Kidney (tissue), 14 donors: ENCODE measurements around the gene INO80D. TPM values are rescaled to one million over a fixed set of nuclear protein-coding genes. Genes with fewer than 3 reads are reported as not detected.

Experiments
- DNase-seq, 5 donors: peaks; one replicate each; pipeline ENCODE4 v3.0.0-alpha.2; 2013 to 2020
- FAIRE-seq: peaks from 2 replicates; lab custom pipeline; 2012; peaks lifted over from hg19 to GRCh38; lab: Jason Lieb, UNC
- H3K27ac ChIP-seq, 2 donors: one replicate each; pipeline ENCODE4 v1.7.0; 2013; ENCODE audit warnings: low read depth in 2 of 2, low read length in 2 of 2, inconsistent platforms in 1 of 2
- H3K27me3 ChIP-seq: one replicate; pipeline ENCODE4 v1.7.1; 2013; ENCODE audit warnings: low read length, inconsistent platforms; ENCODE audit not compliant: control insufficient read depth, insufficient read depth
- H3K36me3 ChIP-seq, 3 donors: one replicate each; pipeline versions ENCODE4 v1.7.0 to v1.7.1; 2013; ENCODE audit warnings: low read length in 3 of 3, control low read depth in 1 of 3, inconsistent platforms in 1 of 3; ENCODE audit not compliant: insufficient read depth in 3 of 3, control insufficient read depth in 2 of 3
- H3K4me1 ChIP-seq, 3 donors: one replicate each; pipeline versions ENCODE4 v1.7.0 to v1.7.1; 2013; ENCODE audit warnings: low read length in 3 of 3, inconsistent platforms in 1 of 3, low read depth in 1 of 3; ENCODE audit not compliant: control insufficient read depth in 2 of 3, insufficient read depth in 2 of 3
- H3K4me3 ChIP-seq, 3 donors: one replicate each; pipeline versions ENCODE4 v1.7.0 to v1.8.1; 2013; ENCODE audit warnings: low read length in 3 of 3, control low read depth in 1 of 3, inconsistent platforms in 1 of 3
- H3K9ac ChIP-seq, 3 donors: one replicate each; pipeline versions ENCODE4 v1.7.0 to v1.7.1; 2013; ENCODE audit warnings: low read length in 3 of 3, control low read depth in 1 of 3, inconsistent platforms in 1 of 3
- H3K9me3 ChIP-seq, 3 donors: one replicate each; pipeline versions ENCODE4 v1.7.0 to v1.7.1; 2013; ENCODE audit warnings: low read length in 3 of 3, control low read depth in 1 of 3, inconsistent platforms in 1 of 3; ENCODE audit not compliant: control insufficient read depth in 2 of 3, insufficient read depth in 1 of 3
- intact Hi-C: fragments of 100-400 bp; cut with DNase I; formaldehyde crosslinking; loops from one replicate; pipeline ENCODE4 v1.11.1; 2022
- polyA plus RNA-seq: library from polyadenylated mRNA; stranded (reverse); fragments of 350-450 nt; fragmentation: Illumina TruSeq; extraction: RNeasy Lipid Tissue Mini Kit (QIAGEN cat#74804); gene quantifications from one replicate; pipeline ENCODE4 v1.2.3, GENCODE V29; 2014; ENCODE audit warnings: low read depth, low replicate concordance; ENCODE audit not compliant: insufficient read depth
- total RNA-seq: library from RNA; stranded (reverse); fragmentation: NEBNext Ultra II Directional; extraction: Animal tissue kit (Norgen Biotek cat#: 25700); gene quantifications from one replicate; pipeline ENCODE4 v1.2.1, GENCODE V29; 2021
- TF ChIP-seq, protein P1 (sequence below): IDR thresholded peaks from 3 replicates; pipeline ENCODE4 v1.5.1; 2012; ENCODE audit warnings: mild to moderate bottlenecking, moderate library complexity, borderline replicate concordance; ENCODE audit not compliant: insufficient read depth; ENCODE audit errors: extremely low read depth
- donor health status: control.
- donor health status: control.
- donor health status: control.
- donor health status: control.
- donor health status: control.
- donor health status: DM: yes; HTN: yes; CAD: no.
- donor health status: Normal renal cell carcinoma (clear cell type).

Gene INO80D
- total and polyA plus RNA-seq, 2 donors from 2014 or later: 1.7 to 29.9 TPM

DNA sequence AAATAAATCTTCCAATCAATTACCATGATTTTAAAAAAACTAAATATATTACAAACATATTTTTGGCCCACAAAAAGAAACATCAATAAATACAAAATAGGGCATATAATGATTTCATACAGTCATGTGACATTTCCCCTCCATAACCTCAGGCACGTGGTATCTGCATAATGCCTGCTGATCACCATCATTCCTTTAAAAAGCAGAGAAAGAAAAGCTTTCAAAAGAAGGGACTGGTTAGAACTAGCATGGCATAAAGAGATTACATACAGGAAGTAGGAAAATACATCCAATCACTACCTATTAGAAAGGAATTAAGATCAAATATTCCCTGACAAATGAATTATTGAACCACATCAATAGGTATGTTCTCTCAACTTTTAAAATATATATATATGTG lies 83.5 kb downstream of the INO80D start:
- peaks cover 7 to 34% (median 12%) of the 10 kb centered on the region in 3 donors for H3K36me3 ChIP-seq
- H3K27ac ChIP-seq: no peak overlapping the region
- H3K27me3 ChIP-seq: no peaks in the 10 kb centered on the region
- H3K9me3 ChIP-seq: no peaks in the 10 kb centered on the region
- no peak overlapping the region for H3K4me3 ChIP-seq
- intact Hi-C loops: no loop called here
- FAIRE-seq (no peak), DNase-seq (no peak)
- TF ChIP-seq, protein P1, sequence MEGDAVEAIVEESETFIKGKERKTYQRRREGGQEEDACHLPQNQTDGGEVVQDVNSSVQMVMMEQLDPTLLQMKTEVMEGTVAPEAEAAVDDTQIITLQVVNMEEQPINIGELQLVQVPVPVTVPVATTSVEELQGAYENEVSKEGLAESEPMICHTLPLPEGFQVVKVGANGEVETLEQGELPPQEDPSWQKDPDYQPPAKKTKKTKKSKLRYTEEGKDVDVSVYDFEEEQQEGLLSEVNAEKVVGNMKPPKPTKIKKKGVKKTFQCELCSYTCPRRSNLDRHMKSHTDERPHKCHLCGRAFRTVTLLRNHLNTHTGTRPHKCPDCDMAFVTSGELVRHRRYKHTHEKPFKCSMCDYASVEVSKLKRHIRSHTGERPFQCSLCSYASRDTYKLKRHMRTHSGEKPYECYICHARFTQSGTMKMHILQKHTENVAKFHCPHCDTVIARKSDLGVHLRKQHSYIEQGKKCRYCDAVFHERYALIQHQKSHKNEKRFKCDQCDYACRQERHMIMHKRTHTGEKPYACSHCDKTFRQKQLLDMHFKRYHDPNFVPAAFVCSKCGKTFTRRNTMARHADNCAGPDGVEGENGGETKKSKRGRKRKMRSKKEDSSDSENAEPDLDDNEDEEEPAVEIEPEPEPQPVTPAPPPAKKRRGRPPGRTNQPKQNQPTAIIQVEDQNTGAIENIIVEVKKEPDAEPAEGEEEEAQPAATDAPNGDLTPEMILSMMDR: no peak
- H3K9ac ChIP-seq: no peak overlapping the region
- H3K4me1 ChIP-seq: no peaks in the 10 kb centered on the region

DNA sequence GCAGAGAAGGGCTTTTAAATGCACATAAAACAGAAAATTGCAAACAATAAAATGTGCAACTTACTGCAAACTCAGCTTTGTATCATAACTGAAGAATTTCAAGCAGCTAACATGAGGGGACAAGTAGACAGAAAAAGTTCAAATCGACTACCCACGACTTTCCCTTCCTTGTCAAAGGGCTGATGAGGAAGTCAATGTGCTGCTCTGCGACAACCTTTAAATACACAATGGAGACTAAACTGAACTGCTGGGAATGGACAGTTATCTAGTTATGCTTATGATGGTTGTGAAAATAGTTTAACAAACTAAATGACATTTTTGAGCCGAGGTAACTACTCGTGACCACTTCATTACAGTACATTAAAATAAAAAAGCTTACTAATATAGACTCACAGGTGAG lies 84.1 kb downstream of the INO80D start:
- intact Hi-C loops: no loop called here
- peaks cover 6 to 28% (median 7%) of the 10 kb centered on the region in 3 donors for H3K36me3 ChIP-seq
- TF ChIP-seq, protein P1: no peak
- no peaks in the 10 kb centered on the region for H3K27me3 ChIP-seq
- DNase-seq (no peak), FAIRE-seq (no peak)
- H3K4me3 ChIP-seq: no peak overlapping the region
- no peaks in the 10 kb centered on the region for H3K9me3 ChIP-seq
- H3K9ac ChIP-seq: no peak overlapping the region
- H3K27ac ChIP-seq: no peak overlapping the region
- H3K4me1 ChIP-seq: no peaks in the 10 kb centered on the region

DNA sequence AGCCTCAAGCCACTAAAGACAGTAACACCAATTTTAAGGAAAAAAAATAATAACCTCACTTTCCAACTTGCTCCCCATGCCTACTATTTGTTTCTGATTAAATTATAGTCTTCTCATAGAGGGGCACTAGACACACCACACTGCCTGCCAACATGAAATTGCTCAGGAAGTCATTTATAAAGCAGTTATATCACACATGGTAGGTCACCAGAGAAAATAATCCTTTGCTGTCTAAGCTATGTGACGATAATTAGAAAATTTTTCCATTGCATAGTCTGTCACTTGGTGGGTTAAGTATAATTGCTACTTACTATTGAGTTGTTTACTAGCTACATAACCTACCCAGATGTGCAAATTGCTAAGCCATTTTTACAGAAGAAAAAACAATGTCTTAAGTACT lies 85.2 kb downstream of the INO80D start:
- intact Hi-C loops: no loop called here
- FAIRE-seq (no peak), DNase-seq (no peak)
- TF ChIP-seq, protein P1: no peak
- Histone ChIP-seq H3K4me1 (no peaks in the 10 kb centered on the region), H3K27me3 (no peaks in the 10 kb centered on the region), H3K9me3 (no peaks in the 10 kb centered on the region), H3K27ac (no peak overlapping the region), H3K4me3 (no peak overlapping the region), H3K36me3 (peaks cover 6 to 25% (median 7%) of the 10 kb centered on the region in 3 donors), H3K9ac (no peak overlapping the region)

DNA sequence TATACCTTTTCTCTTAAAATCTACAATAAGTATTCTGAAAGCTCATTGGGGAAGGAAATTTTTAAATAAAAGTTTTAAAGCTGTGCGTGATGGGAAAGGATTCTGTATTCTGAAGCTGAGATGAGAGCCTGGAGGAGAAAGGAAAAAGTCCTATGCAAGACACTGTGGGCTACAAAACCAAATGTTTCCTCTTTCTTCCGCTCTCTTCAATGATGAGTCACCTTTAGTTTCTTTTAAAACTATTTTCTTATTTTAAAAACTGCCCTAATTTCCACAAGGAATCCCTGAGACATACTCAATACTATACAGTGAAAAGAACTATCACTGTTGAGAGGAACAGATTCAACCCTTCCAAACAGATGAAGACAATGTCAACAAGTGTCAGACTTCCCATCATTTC lies 87.4 kb downstream of the INO80D start:
- Histone ChIP-seq H3K9ac (no peak overlapping the region), H3K27ac (no peak overlapping the region), H3K4me3 (no peak overlapping the region), H3K9me3 (no peaks in the 10 kb centered on the region), H3K36me3 (peaks cover 0 to 6% (median 0%) of the 10 kb centered on the region in 3 donors), H3K4me1 (no peaks in the 10 kb centered on the region), H3K27me3 (no peaks in the 10 kb centered on the region)
- TF ChIP-seq, protein P1: no peak
- FAIRE-seq (no peak), DNase-seq (no peak)
- intact Hi-C loops: no loop called here
